ENCODE results near the gene NBAS. TPM values are rescaled to one million over a fixed set of nuclear protein-coding genes. Genes with fewer than 3 reads are reported as not detected.

Gene NBAS
- total and polyA plus RNA-seq, 7 experiments from 2014 or later: 18.6 to 41.6 (median 32.7) TPM

DNA sequence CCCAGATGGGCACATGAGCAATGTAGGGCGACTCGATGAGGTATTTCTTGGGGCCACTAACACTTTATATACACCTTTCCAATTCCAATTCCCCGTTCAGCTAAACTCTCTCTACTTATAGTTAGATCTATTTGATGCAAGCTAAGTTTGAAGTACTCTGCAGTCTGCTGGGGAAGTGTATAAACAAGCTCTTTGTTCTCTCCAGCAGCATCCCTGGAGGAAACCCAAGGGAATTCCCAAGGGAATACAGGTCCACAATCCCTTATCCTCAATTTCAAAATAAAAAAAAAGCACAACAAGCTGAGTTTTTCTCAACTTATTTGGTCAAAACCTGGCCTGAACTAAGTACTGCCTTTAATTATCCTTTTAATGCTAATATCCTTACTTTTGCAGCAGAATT lies 433.3 kb downstream of the NBAS start:
- intact Hi-C loops (cut with micrococcal nuclease): no loop called here
- DNase-seq: no peak
- peaks cover 0 to 14% (median 2%) of the 10 kb centered on the region in 11 donors for H3K9me3 Mint-ChIP-seq
- no peaks in the 10 kb centered on the region for H3K36me3 ChIP-seq (ENCODE audit: control insufficient read depth in 2 of 3, insufficient read depth in 3 of 3, low read length in 3 of 3)
- peaks cover 0 to 4% (median 3%) of the 10 kb centered on the region in 5 donors for H3K36me3 Mint-ChIP-seq
- ChIA-PET CTCF (no interaction called here), POLR2A (no interaction called here)
- H3K27me3 ChIP-seq (ENCODE audit: control insufficient read depth in 2 of 2, insufficient read depth in 2 of 2, low read length in 2 of 2): no peaks in the 10 kb centered on the region
- H3K27ac Mint-ChIP-seq: no peak overlapping the region
- H3K4me3 Mint-ChIP-seq: no peak overlapping the region
- no peak overlapping the region for H3K27ac ChIP-seq (ENCODE audit: low read depth, low read length)
- peaks cover 0 to 2% (median 0%) of the 10 kb centered on the region in 5 donors for H3K27me3 Mint-ChIP-seq
- H3K9me3 ChIP-seq (ENCODE audit: control insufficient read depth in 2 of 3, low read length in 3 of 3): no peaks in the 10 kb centered on the region
- ATAC-seq: no peak
- peaks cover 0 to 2% (median 0%) of the 10 kb centered on the region in 7 donors for H3K4me1 Mint-ChIP-seq
- H3K4me1 ChIP-seq (ENCODE audit: control insufficient read depth in 2 of 2, insufficient read depth in 2 of 2, low read length in 2 of 2): no peaks in the 10 kb centered on the region
- H3K4me3 ChIP-seq (ENCODE audit: low read length): no peak overlapping the region

GRCh38 chr2:15127301-15127700 lies 433.8 kb downstream of the NBAS start:
- intact Hi-C loops (cut with micrococcal nuclease): no loop called here

GRCh38 chr2:15126373-15126772 lies 434.8 kb downstream of the NBAS start:
- POLR2A ChIA-PET: no interaction called here

More at GRCh38 chr2:15127301-15127700, 433.8 kb downstream of the NBAS start:
- H3K27me3 ChIP-seq (ENCODE audit: control insufficient read depth in 2 of 2, insufficient read depth in 2 of 2, low read length in 2 of 2): no peaks in the 10 kb centered on the region
- H3K4me1 ChIP-seq (ENCODE audit: control insufficient read depth in 2 of 2, insufficient read depth in 2 of 2, low read length in 2 of 2): no peaks in the 10 kb centered on the region
- Mint-ChIP-seq H3K4me1 (peaks cover 0 to 2% (median 0%) of the 10 kb centered on the region in 7 donors), H3K9me3 (peaks cover 0 to 14% (median 2%) of the 10 kb centered on the region in 11 donors), H3K36me3 (peaks cover 0 to 4% (median 3%) of the 10 kb centered on the region in 5 donors), H3K27ac (no peak overlapping the region), H3K27me3 (peaks cover 0 to 3% (median 0%) of the 10 kb centered on the region in 5 donors), H3K4me3 (no peak overlapping the region)
- ChIA-PET POLR2A (interaction anchor here (0.6 kb wide), 1 partner anchor 665 kb away, joined by 3 read pairs; no protein-coding TSS in a partner anchor), CTCF (interaction anchor here (0.6 kb wide), 1 partner anchor 57 kb away, joined by 3 read pairs; no protein-coding TSS in a partner anchor)
- no peak overlapping the region for H3K4me3 ChIP-seq (ENCODE audit: low read length)
- ATAC-seq: no peak
- no peak overlapping the region for H3K27ac ChIP-seq (ENCODE audit: low read depth, low read length)
- H3K9me3 ChIP-seq (ENCODE audit: control insufficient read depth in 2 of 3, low read length in 3 of 3): no peaks in the 10 kb centered on the region
- H3K36me3 ChIP-seq (ENCODE audit: control insufficient read depth in 2 of 3, insufficient read depth in 3 of 3, low read length in 3 of 3): no peaks in the 10 kb centered on the region
- DNase-seq: no peak

GRCh38 chr2:15122915-15123314 lies 438.2 kb downstream of the NBAS start:
- Mint-ChIP-seq H3K4me3 (no peak overlapping the region), H3K27ac (no peak overlapping the region), H3K27me3 (peaks cover 0 to 7% (median 1%) of the 10 kb centered on the region in 5 donors), H3K9me3 (peaks cover 0 to 14% (median 5%) of the 10 kb centered on the region in 11 donors), H3K4me1 (peaks cover 0 to 16% (median 8%) of the 10 kb centered on the region in 7 donors), H3K36me3 (peaks cover 0 to 4% (median 3%) of the 10 kb centered on the region in 5 donors)
- Histone ChIP-seq H3K9me3 (ENCODE audit: control insufficient read depth in 2 of 3, low read length in 3 of 3) (no peaks in the 10 kb centered on the region), H3K4me3 (ENCODE audit: low read length) (no peak overlapping the region), H3K27me3 (ENCODE audit: control insufficient read depth in 2 of 2, insufficient read depth in 2 of 2, low read length in 2 of 2) (no peaks in the 10 kb centered on the region), H3K36me3 (ENCODE audit: control insufficient read depth in 2 of 3, insufficient read depth in 3 of 3, low read length in 3 of 3) (no peaks in the 10 kb centered on the region), H3K4me1 (ENCODE audit: control insufficient read depth in 2 of 2, insufficient read depth in 2 of 2, low read length in 2 of 2) (no peaks in the 10 kb centered on the region), H3K27ac (ENCODE audit: low read depth, low read length) (no peak overlapping the region)
- no peak for ATAC-seq
- no peak for DNase-seq
- CTCF ChIA-PET: no interaction called here
- intact Hi-C loops (cut with micrococcal nuclease): no loop called here
- POLR2A ChIA-PET: no interaction called here

More at GRCh38 chr2:15126373-15126772, 434.8 kb downstream of the NBAS start:
- Histone ChIP-seq H3K27ac (ENCODE audit: low read depth, low read length) (no peak overlapping the region), H3K4me1 (ENCODE audit: control insufficient read depth in 2 of 2, insufficient read depth in 2 of 2, low read length in 2 of 2) (no peaks in the 10 kb centered on the region), H3K4me3 (ENCODE audit: low read length) (no peak overlapping the region), H3K27me3 (ENCODE audit: control insufficient read depth in 2 of 2, insufficient read depth in 2 of 2, low read length in 2 of 2) (no peaks in the 10 kb centered on the region), H3K9me3 (ENCODE audit: control insufficient read depth in 2 of 3, low read length in 3 of 3) (no peaks in the 10 kb centered on the region), H3K36me3 (ENCODE audit: control insufficient read depth in 2 of 3, insufficient read depth in 3 of 3, low read length in 3 of 3) (no peaks in the 10 kb centered on the region)
- Mint-ChIP-seq H3K27me3 (peaks cover 0 to 4% (median 0%) of the 10 kb centered on the region in 5 donors), H3K4me1 (peaks cover 0 to 2% (median 0%) of the 10 kb centered on the region in 7 donors), H3K36me3 (peaks cover 0 to 4% (median 3%) of the 10 kb centered on the region in 5 donors), H3K9me3 (peaks cover 0 to 14% (median 5%) of the 10 kb centered on the region in 11 donors), H3K4me3 (no peak overlapping the region), H3K27ac (no peak overlapping the region)
- intact Hi-C loops (cut with micrococcal nuclease): no loop called here
- ATAC-seq: no peak
- CTCF ChIA-PET: no interaction called here
- no peak for DNase-seq

DNA sequence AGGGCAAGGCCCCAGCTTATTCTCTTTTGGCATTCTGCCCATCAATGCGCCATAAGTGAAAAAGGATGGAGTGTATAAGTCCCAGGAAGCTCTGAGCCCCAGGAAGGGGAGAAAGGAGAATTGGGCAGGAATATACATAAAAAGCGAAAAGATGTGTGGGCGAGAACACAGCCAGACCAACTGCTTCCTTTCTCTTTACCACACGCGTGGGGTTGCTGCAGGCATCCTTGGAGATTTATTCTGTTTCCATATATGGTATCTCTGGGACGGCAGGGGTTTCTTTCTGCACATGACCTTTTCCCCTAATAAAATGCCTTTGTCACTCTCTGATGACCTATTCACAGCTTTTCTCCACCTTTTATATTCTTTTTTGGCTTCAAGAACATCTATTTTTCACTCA lies 440.5 kb downstream of the NBAS start:
- no peak overlapping the region for H3K4me3 ChIP-seq (ENCODE audit: low read length)
- Mint-ChIP-seq H3K27ac (peak overlapping the region in 1 of 9 donors; percentile 20), H3K27me3 (peaks cover 0 to 7% (median 1%) of the 10 kb centered on the region in 5 donors), H3K4me3 (no peak overlapping the region), H3K36me3 (peaks cover 0 to 4% (median 3%) of the 10 kb centered on the region in 5 donors), H3K4me1 (peaks cover 0 to 16% (median 8%) of the 10 kb centered on the region in 7 donors), H3K9me3 (peaks cover 0 to 14% (median 5%) of the 10 kb centered on the region in 11 donors)
- H3K27me3 ChIP-seq (ENCODE audit: control insufficient read depth in 2 of 2, insufficient read depth in 2 of 2, low read length in 2 of 2): no peaks in the 10 kb centered on the region
- no peak overlapping the region for H3K27ac ChIP-seq (ENCODE audit: low read depth, low read length)
- H3K4me1 ChIP-seq (ENCODE audit: control insufficient read depth in 2 of 2, insufficient read depth in 2 of 2, low read length in 2 of 2): no peaks in the 10 kb centered on the region
- ChIA-PET POLR2A (no interaction called here), CTCF (no interaction called here)
- intact Hi-C loops (cut with micrococcal nuclease): no loop called here
- no peak for ATAC-seq
- no peaks in the 10 kb centered on the region for H3K36me3 ChIP-seq (ENCODE audit: control insufficient read depth in 2 of 3, insufficient read depth in 3 of 3, low read length in 3 of 3)
- DNase-seq: no peak
- H3K9me3 ChIP-seq (ENCODE audit: control insufficient read depth in 2 of 3, low read length in 3 of 3): no peaks in the 10 kb centered on the region

GRCh38 chr2:15119722-15120175 lies 441.4 kb downstream of the NBAS start:
- ChIA-PET CTCF (interaction anchor here (0.8 kb wide), 1 partner anchor 14 kb away, joined by 3 read pairs; no protein-coding TSS in a partner anchor), POLR2A (no interaction called here)
- ATAC-seq (no peak), DNase-seq (no peak)
- H3K4me1 Mint-ChIP-seq: peaks cover 0 to 16% (median 8%) of the 10 kb centered on the region in 7 donors
- peaks cover 0 to 10% (median 5%) of the 10 kb centered on the region in 11 donors for H3K9me3 Mint-ChIP-seq
- peaks cover 0 to 4% (median 3%) of the 10 kb centered on the region in 5 donors for H3K36me3 Mint-ChIP-seq
- H3K27me3 Mint-ChIP-seq: peaks cover 0 to 7% (median 1%) of the 10 kb centered on the region in 5 donors
- Histone ChIP-seq H3K9me3 (ENCODE audit: control insufficient read depth in 2 of 3, low read length in 3 of 3) (no peaks in the 10 kb centered on the region), H3K27ac (ENCODE audit: low read depth, low read length) (no peak overlapping the region), H3K36me3 (ENCODE audit: control insufficient read depth in 2 of 3, insufficient read depth in 3 of 3, low read length in 3 of 3) (no peaks in the 10 kb centered on the region), H3K4me3 (ENCODE audit: low read length) (no peak overlapping the region), H3K4me1 (ENCODE audit: control insufficient read depth in 2 of 2, insufficient read depth in 2 of 2, low read length in 2 of 2) (no peaks in the 10 kb centered on the region), H3K27me3 (ENCODE audit: control insufficient read depth in 2 of 2, insufficient read depth in 2 of 2, low read length in 2 of 2) (no peaks in the 10 kb centered on the region)
- H3K27ac Mint-ChIP-seq: no peak overlapping the region
- H3K4me3 Mint-ChIP-seq: no peak overlapping the region
- intact Hi-C loops (cut with micrococcal nuclease): no loop called here
